H54 (cell line): ENCODE results near the gene TPRX2.
"Not testable (repeated sequence)": the region's sequence is repeated elsewhere in the genome, so short reads cannot be mapped to it uniquely, and the experiment has no call there.

ENCODE experiments used
- DNase-seq: peaks from one replicate; pipeline ENCODE4 v3.0.0; 2011; ENCODE audit warnings: low spot score, mixed read lengths; ENCODE audit not compliant: insufficient read length
- FAIRE-seq: peaks from 3 replicates; lab custom pipeline; 2011; peaks lifted over from hg19 to GRCh38; lab: Jason Lieb, UNC
- POLR2A ChIP-seq: IDR thresholded peaks from 2 replicates; pipeline ENCODE4 v1.6.1; 2011; ENCODE audit warnings: low read depth, mild to moderate bottlenecking, low read length

Gene TPRX2

DNA sequence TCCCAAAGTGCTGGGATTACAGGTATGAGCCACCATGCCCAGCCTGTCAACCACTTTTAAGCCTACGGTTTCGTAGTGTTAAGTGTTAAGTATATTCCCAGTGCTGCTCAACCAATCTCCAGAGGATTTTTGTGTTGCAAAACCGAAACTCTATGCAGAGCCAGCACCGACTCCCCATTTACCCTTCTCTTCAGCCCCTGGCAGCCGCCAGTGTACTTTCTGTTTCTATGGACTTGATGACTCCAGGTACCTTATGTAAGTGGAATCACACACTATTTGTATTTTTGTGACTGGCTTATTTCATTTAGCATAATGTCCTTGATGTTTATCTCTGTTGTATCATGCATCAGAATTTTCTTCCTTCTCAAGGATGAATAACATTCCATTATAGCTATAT, 26.0 kb downstream of the TPRX2 start:
- TF ChIP-seq POLR2A, result no peak
- FAIRE-seq (no peak), DNase-seq (no peak)

DNA sequence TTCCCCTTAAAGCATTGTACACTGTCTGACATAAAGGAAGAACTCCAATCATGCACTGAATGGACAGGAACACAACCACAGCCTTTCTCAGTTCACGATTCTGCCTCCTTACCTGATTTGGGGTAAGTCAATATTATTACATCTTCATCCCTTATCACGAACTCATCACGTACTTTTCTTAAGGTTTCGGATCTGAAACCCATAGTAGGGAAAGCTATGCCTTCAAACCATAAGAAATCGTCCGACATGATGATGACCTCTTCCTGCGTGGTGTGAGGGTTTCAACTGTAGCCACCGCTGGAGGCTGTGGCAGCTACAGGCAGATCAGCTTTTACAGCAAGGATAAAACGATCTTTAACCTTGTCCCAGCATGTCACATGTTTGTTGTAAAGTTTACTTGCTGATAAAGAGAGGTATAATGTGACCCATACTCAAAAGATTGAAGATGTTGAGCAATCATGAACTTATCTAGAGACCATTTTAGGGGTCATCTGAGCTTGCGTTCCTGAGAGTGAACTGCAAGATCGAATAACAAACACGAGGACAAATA, 27.1 kb downstream of the TPRX2 start, which contains the start of gene SULT2A1:
Gene SULT2A1, minus strand, starts transcription at position 306 of the 550 bp plus-strand sequence. Its CDS starts 58 bp downstream, at position 248.
- DNase-seq, result no peak
- no peak for TF ChIP-seq POLR2A
- no peak for FAIRE-seq

DNA sequence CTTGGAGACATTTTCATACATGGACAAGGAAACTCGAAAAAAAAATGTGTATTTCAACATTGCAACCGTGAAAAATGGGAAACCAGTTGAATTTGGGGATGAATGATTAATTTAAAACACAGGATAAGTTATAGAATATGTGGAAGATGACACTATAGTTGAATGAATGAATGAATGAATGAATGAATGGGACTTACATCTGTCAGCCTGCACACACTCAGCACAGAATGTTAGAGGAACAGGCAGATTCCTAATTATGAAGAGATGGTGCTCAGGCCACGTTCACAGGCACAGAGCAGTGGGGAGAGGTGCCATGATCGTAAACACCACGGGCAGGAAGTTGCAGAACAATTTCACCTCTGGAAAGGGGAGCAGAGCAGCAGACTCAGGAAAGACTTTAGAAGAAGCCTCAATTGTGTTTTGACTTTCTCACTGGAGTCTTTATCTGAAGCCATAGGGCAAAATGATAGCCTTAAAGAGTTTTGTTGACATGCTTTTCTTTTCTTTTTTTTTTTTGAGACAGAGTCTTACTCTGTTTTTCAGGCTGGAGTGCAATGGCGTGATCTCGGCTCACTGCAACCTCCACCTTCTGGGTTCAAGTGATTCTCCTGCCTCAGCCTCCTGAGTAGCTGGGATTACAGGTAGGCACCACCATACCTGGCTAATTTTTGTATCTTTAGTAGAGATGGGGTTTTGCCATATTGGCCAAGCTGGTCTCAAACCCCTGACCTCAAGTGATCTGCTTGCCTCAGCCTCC, 32.0 kb downstream of the TPRX2 start:
- no peak for DNase-seq
- TF ChIP-seq POLR2A, result no peak
- no peak for FAIRE-seq

DNA sequence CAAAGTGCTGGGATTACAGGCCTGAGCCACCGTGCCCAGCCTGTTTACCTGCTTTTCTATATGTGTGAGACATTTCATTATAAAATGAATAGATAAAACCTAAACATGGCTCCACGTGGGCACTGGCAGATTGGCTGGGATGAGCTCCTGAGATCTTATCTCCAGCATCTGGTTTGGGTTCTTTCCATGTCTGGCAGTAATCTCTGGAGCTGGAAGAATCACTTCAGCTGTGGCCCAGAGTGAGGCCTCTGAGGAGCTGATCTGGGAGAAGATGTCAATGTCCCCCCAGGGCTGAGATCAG, 32.5 kb downstream of the TPRX2 start:
- FAIRE-seq, result no peak
- DNase-seq, result no peak
- no peak for TF ChIP-seq POLR2A

DNA sequence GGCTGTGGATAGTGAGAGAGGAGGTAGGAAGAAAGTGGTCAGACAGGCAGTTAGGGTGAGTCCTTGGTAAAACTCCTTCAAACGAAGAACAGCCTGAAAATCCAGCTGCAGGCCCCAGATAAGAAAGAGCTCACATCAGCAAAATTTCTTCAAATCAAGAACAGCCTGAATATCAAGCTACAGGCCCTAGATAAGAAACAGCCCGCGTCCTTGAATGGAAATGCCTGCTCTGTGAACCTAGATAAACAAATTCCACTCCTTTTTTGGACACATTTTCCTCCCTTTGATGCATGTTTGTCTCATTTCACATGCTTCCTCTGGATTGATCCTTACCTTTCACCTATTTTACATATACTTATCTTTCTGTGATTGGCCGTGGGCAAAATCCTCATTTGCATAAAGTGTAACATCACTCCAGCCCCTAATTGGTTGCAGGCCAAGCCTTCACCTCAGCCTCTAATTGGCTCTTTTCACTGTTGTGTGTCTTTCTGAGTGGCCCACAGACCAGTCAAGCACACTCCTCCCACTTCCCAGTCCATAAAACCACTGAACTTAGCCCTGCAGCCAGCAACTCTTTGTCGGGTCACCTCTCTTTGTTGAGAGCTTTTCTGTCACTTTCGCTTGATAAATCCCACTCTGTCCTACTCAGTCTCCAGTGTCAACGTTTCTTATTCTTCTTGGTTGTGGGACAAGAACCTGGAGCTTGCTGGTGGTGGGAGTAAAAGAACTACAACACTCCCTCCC, 33.1 kb downstream of the TPRX2 start:
- TF ChIP-seq POLR2A, result no peak
- DNase-seq, result no peak
- FAIRE-seq, result no peak

DNA sequence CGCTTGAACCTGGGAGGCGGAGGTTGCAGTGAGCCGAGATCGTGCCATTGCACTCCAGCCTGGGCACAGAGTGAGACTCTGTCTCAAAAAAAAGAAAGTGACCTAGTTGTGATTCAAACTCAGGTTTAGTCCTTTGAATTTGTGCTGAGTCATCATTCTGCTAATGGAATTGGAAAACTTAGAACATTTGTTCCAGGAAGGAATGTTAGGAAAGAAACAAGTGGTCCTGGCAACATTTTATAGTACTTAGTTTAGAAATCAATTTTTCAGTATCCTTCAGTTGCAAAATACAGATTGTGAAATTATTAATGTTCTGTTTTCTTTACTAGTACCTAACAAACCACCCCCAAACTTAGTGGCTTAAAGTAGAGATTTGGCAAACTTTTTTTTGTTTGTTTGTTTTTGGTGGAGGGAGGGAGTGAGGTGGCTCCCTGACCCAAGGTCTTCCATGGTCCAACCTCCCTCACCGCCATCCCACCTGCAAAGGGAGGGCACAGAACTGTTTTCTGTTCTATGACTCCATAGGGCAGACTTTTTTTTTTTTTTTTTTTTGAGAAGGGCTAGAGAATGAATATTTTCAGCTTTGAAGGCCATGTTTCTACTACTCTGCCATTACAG, 36.2 kb downstream of the TPRX2 start:
- DNase-seq (no peak), FAIRE-seq (no peak)
- TF ChIP-seq POLR2A, result no peak

DNA sequence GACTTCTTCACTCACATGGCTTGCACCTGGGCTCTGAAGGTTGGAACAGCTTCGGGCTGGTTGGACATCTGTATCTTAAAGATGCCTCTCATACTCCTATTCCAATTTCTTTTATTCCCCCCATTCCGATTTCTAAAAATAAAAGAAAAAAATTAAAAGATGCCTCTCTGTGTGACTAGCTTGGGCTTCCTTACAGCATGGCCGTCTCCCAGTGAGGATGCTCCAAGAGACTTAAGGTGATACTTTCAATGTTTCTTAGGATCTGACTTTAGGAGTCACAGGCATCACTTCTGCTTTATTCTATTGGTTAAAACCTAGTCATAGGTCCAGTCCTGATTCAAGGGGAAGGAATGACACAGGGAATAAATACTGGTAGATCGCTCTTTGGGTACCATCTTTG, 37.0 kb downstream of the TPRX2 start:
- DNase-seq (no peak), FAIRE-seq (no peak)
- TF ChIP-seq POLR2A, result no peak

DNA sequence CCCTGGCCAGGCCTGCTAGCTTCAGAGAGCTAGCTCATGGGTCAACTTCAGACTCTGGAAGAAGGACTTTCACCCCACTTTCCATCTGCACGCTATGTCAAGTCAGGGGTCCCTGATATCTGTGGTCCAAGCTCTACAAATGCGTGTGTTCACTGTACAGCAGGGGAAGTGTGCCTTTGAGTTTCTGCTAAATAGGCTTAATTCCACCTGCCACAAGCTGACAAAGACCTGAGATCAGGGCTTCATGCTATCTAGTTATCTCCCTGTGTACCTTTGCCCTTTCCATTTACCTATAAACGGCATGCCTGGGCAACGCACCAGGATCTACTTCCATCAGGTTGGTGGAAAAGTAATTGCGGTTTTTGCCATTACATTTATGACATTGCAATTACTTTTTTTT, 37.7 kb downstream of the TPRX2 start:
- no peak for DNase-seq
- no peak for TF ChIP-seq POLR2A
- no peak for FAIRE-seq

DNA sequence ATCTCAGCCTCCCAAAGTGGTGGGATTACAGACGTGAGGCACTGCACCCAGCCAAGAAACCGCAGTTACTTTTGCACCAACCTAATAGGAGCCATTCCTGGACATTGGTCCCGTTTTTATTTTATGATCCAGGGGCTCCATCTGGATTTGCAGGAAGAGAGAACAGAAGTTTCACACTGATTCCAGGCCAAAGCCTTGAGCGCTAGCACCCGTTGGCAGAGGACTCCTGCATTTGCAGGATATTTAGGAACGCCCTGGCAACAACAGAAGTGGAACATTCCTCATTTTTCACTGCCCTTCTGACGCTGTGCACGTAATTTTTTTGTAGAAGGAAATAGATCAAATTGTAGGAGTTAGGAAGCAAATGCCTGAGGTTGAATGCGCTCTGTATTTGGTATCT, 38.8 kb downstream of the TPRX2 start:
- TF ChIP-seq POLR2A, result no peak
- no peak for FAIRE-seq
- no peak for DNase-seq

DNA sequence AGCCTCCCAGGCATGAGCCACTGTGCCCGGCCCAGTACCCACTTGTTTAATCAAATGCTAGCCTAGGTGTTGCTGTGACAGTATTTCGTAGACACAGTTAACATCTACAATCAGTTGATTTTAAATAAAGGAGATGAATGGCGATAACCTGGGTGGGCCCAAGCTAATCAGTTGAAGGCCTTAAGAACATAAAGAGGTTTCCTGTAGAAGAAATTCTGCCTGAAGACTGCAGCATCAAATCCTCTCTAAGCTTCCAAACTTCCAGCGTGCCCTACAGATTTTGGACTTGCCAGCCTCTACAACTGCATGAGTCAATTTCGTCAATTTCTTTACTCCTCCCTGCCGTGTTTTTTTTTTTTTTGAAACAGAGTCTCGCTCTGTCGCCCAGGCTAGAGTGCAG, 40.3 kb downstream of the TPRX2 start:
- TF ChIP-seq POLR2A, result no peak
- DNase-seq, result no peak
- FAIRE-seq, result no peak

DNA sequence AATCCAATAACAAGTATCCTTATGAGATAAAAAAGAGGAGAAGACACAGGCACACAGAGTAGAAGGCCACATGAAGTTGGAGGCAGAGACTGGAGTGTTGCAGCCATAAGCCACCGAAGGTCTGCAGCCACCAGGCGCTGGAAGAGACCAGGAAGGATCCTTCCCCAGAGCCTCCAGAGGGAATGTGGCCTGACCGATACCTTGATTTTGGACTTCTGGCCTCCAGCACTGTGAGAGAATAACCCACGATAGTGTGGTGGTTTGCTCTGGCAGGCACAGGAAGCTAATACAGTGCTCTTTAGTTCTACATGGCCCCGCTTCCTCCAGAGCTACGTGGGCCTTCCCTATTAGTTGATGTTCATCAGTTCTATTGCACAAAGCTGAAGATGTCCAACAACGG, 42.3 kb downstream of the TPRX2 start:
- no peak for FAIRE-seq
- no peak for TF ChIP-seq POLR2A

DNA sequence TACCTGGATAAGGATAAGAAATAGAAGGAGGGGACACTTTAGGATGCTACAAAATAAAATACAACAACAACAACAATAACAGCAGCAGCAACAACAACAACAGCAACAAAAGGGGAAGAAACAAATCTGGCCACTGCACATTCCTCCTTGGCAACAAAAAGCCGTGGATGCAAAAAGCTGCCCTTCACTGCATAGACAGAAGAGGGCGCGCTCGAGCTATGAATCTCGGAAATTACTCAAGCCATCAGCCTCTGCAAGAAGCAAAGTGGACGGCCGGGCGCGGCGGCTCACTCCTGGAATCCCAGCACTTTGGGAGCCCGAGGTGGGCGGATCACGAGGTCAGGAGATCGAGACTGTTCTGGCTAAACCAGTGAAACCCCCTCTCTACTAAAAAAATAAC, 50.3 kb downstream of the TPRX2 start:
- peak; percentile 30 for FAIRE-seq
- not testable (repeated sequence) for DNase-seq

More for the DNA sequence above, 42.3 kb downstream of the TPRX2 start:
- DNase-seq, result no peak

DNA sequence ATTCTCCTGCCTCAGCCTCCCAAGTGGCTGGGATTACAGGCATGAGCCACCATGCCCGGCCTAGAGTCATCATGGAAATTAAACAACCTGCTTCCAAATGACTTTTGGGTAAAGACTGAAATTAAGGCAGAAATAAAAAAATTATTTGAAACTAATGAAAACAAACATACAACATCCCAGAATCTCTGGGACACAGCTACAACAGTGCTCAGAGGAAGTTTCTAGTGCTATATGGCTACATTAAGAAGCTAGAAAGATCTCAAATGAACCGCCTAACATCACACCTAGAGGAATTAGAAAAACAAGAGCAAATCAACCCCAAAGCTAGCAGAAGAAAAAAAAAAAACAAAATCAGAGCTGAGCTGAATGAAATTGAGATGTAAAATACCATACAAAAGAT, 51.2 kb downstream of the TPRX2 start:
- FAIRE-seq, DNase-seq: not testable (repeated sequence)
